ENCODE results near the gene CEP131.
A peak's percentile ranks its signal among the peaks of the same experiment; 100 is the strongest.
"Not testable (repeated sequence)": the region's sequence is repeated elsewhere in the genome, so short reads cannot be mapped to it uniquely, and the experiment has no call there.

CEP131 gene

GRCh38 chr17:81156866-81157805 lies 65.6 kb downstream of the CEP131 start:
- no peak for DNase-seq (ENCODE audit: low read depth)
- TF ChIP-seq CTCF (conservative IDR thresholded peaks at IDR 0.05; ENCODE audit: low read length), result no peak
- H3K4me3 ChIP-seq (ENCODE audit: low read length), result no peak overlapping the region

DNA sequence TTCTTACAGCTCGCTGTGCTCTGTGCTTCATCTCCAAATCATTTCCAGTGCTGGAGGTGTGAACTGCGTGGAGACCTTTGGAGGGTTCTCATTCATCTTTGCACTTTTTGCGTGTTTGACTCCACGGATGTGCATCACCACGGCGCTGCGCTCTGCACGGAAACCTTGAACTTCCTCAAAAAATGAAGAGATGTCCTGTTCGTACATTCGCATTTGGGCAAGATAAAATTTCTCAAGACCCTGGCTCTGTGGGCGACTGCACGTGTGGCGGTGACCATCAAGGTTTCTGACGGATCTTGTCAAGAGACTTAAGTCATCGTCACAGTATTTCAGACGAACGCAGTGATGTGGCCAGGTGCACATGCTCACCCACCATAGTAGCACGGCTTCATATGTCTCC lies 67.8 kb downstream of the CEP131 start:
- DNase-seq (ENCODE audit: low read depth), result no peak
- no peak overlapping the region for H3K4me3 ChIP-seq (ENCODE audit: low read length)
- no peak for TF ChIP-seq CTCF (conservative IDR thresholded peaks at IDR 0.05; ENCODE audit: low read length)

DNA sequence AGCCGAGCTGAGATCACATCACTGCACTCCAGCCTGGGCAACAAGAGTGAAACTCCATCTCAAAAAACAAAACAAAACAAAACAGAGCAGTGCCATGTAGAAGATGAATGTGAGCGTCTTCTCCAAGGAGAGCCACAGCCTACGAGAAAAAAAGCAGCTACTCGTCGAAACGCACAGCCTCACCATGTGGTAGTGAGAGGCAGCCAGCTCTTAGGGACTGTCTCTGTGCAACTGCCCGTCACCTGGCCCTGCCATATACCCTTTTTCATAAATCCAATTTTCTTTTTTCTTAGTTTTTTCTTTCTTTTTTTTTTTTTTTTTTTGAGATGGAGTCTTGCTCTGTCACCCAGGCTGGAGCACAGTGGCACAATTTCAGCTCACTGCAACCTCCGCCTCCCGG lies 68.7 kb downstream of the CEP131 start:
- not testable (repeated sequence) for H3K4me3 ChIP-seq (ENCODE audit: low read length); DNase-seq (ENCODE audit: low read depth)

- TF ChIP-seq CTCF (conservative IDR thresholded peaks at IDR 0.05; ENCODE audit: low read length), result no peak
- H3K4me3 ChIP-seq (ENCODE audit: low read length), result no peak overlapping the region
- DNase-seq (ENCODE audit: low read depth), result peak; percentile 12
Observed at GRCh38 chr17:81153340-81153803, 69.4 kb downstream of the CEP131 start.

GRCh38 chr17:81152288-81152828 lies 70.4 kb downstream of the CEP131 start:
- DNase-seq (ENCODE audit: low read depth), result no peak
- no peak overlapping the region for H3K4me3 ChIP-seq (ENCODE audit: low read length)

DNA sequence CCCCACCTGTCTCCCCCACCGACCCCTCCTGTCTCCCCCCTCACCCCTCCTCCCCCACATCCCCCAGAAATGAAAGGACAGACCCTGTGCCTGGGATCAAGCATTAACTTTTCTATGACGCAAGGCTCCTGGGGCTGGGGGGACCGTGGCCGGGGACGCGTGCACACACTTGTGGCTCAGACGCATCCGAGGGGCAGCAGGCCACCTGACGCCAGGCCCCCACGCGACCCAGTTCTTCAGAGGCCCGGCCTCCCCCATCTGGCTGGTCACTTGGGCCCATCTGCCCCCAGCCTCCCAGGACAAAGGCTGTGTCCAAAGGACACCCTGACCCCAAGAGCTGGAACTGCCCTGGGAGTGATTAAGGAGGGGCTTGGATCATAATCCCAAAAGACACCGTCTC lies 71.5 kb downstream of the CEP131 start:
- H3K4me3 ChIP-seq (ENCODE audit: low read length), result no peak overlapping the region
- no peak for TF ChIP-seq CTCF (conservative IDR thresholded peaks at IDR 0.05; ENCODE audit: low read length)
- no peak for DNase-seq (ENCODE audit: low read depth)

More at GRCh38 chr17:81152288-81152828, 70.4 kb downstream of the CEP131 start:
- TF ChIP-seq CTCF (conservative IDR thresholded peaks at IDR 0.05; ENCODE audit: low read length), result no peak

DNA sequence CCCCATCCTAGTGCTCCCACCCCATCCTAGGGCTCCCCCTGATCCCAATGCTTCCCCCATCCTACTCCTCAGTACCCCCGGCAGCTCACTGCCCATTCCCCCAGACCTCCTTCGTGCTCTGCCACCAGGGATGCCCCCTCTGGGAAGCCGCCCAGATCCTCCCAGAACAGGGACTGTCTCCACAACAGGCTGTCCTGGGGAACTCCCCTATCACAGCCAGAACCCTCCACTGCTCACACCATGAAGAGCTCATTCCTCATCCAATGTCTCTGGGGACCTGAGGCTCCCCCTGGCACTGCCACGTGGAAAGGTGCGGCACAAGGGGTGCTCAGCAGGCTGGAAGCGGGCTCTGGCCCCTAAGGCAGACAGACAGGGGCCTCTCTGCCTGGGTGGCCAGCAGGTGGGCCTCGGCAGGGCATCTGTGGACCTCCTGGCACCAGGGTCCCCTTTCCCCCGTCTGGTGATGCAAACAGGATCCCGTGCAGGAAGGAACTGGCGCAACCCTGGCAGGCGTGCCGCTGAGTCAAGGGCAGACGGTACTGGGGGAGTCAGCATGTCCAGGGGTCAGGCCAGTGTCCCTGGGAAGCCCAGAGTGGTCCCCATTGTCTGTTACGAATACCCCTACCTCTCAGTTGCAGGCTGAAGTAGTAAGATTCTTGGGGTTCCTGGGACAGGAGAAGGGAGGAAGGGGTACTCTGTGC lies 72.2 kb downstream of the CEP131 start:
- no peak overlapping the region for H3K4me3 ChIP-seq (ENCODE audit: low read length)
- no peak for TF ChIP-seq CTCF (conservative IDR thresholded peaks at IDR 0.05; ENCODE audit: low read length)
- no peak for DNase-seq (ENCODE audit: low read depth)

Data from AG10803 (cell line).